Stimulated activated CD4-positive, alpha-beta T cell treated with anti-CD3 and anti-CD28 coated beads, TNF-alpha, amount 100 ng/mL, for 1 hour (primary cell): ENCODE data around the gene DOCK10.

ENCODE experiments used
- DNase-seq, 3 donors: peaks; one replicate each; pipeline ENCODE4 v3.0.0-alpha.2; 2020; ENCODE audit warnings: low read depth in 3 of 3, low spot score in 1 of 3

Gene DOCK10

GRCh38 chr2:224793946-224794345 is 248.3 kb downstream of the DOCK10 start:
- DNase-seq: no peak

DNA sequence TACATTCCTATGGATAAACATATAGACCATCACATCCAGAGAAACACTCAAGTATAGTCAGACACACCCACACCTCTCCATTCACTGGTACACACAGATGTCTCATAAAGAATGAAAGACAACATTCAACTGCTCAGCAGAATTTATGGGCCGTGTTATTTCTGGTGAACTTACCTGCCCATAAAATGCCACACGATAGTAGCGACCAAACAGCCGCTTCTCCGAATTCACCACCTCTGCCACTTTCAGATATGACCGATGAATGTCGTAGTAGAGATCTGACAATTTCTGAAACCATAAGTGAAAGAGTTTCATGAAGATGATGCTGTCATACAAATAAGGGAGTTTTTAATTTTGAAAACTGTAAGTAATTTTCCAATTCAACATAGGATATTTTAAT is 255.4 kb downstream of the DOCK10 start:
- DNase-seq: no peak

DNA sequence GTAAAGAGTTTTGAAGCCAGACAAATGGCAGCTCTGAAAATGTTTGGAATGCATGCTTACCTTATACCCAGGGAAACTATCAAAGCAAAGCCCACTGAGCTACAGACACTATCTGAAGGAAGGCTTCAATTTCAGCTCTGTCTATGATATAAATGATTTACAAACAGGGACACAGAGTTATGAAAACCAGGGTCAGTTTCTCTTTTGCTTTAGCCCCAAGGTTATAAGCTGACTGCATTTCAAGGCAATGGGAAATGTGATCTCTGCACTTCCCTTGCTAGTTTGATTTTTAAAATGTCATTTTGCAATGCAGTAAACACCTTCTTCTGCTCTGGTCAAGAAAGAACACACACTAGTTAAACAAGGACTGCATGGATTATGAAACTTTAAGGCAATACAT is 260.9 kb downstream of the DOCK10 start:
- DNase-seq: no peak

DNA sequence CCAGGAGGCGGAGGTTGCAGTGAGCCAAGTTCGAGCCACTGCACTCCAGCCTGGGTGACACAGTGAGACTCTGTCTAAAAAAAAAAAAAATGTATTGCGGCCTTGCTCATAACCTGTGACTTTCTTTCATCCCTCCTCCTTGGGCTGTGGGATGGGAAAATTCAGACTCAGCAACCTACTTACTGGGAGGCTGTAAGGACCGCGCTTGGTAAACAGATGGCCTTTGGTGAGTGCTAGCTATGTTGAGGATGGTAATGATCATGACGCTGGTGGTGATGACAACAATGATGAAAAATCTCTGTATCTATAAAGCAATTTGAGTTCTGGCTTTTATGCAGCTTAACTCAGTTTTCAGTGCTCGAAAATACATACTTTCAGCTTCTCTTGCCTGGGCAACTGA is 261.4 kb downstream of the DOCK10 start:
- no peak for DNase-seq

DNA sequence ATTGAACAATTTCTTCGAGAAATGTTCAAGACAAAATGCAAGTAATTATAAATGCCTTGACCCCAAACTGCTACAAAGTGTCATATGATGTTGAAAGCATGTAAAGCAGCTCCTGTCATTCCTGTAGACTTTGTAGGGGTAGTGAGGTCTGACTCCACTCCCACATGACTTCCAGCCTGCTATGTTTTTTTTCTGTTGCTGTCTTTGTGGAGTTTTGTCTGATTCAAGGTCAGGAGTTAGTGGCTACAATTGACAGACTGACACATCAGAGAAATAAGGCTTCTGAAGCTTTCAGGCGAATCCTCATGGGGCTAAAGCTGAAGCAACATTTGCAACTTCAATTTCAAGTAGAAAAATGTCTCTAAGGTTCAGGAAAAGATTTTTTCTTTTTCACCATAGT is 262.2 kb downstream of the DOCK10 start:
- DNase-seq: no peak

GRCh38 chr2:224778474-224778877 is 263.8 kb downstream of the DOCK10 start:
- peak; percentile 16 to 33 (median 21) for DNase-seq

GRCh38 chr2:224777559-224777930 is 264.7 kb downstream of the DOCK10 start:
- DNase-seq: no peak

- DNase-seq: no peak
These were observed 265.3 kb downstream of the DOCK10 start for GRCh38 chr2:224776795-224777558.

DNA sequence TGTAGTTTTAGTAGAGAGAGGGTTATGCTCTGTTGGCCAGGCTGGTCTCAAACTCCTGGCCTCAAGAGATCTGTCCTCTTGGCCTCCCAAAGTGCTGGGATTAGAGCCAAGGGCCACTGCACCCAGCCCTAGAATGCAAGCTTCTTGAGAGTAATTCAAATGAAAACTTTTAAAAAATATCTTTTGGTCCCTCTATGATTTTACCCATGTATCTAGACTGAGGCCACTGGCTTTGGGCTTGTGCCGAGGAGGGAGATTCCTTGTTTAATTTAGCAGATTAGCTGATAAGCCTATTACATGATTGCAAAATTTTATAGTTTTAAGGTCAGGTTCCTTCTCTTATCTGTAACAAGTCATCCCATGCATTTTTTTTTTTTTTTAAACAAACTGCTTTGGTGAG is 266.6 kb downstream of the DOCK10 start:
- DNase-seq: no peak

- no peak for DNase-seq
These were observed 267.5 kb downstream of the DOCK10 start for GRCh38 chr2:224774735-224775134.

DNA sequence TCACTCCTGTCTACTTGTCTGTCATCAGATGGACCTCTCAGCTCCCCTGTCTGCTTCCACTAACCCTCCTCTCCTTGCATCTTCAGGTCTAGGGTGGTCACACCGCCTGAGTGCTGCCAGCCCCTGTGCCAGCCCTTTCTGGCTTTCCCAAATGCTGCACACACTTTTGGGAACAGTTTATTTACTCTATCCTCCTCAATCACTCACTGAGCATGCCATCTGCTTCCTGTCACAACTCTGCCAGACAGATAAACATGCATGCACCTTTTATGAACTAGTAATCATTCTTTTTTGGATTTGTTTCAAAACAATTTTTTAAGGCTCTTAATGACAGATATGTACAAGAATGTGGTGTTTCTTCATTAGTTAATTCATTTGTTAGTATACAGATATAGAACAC is 269.8 kb downstream of the DOCK10 start:
- DNase-seq: no peak

DNA sequence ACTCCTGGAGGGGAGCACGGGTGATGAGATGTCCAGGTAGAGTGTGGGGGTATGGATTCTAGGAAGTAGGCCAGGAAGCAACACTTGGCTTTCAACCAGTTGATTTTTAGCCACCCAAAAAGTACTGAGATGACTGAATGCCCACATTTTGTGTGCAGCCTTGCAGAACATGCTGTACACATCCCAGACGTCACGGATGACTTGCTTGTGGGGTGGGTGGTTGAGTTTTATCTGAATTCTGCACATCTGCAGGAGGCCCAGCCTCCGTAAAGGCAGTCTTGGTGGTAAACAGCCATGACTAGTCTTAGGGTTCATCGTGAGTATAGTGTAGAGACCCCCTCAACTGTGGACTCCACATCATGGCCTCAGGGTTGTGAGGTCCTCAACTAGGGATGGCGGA is 272.8 kb downstream of the DOCK10 start:
- DNase-seq: no peak

GRCh38 chr2:224764565-224765236 is 277.6 kb downstream of the DOCK10 start:
- DNase-seq: no peak

- no peak for DNase-seq
These were observed 284.2 kb downstream of the DOCK10 start for GRCh38 chr2:224757934-224758548.

DNA sequence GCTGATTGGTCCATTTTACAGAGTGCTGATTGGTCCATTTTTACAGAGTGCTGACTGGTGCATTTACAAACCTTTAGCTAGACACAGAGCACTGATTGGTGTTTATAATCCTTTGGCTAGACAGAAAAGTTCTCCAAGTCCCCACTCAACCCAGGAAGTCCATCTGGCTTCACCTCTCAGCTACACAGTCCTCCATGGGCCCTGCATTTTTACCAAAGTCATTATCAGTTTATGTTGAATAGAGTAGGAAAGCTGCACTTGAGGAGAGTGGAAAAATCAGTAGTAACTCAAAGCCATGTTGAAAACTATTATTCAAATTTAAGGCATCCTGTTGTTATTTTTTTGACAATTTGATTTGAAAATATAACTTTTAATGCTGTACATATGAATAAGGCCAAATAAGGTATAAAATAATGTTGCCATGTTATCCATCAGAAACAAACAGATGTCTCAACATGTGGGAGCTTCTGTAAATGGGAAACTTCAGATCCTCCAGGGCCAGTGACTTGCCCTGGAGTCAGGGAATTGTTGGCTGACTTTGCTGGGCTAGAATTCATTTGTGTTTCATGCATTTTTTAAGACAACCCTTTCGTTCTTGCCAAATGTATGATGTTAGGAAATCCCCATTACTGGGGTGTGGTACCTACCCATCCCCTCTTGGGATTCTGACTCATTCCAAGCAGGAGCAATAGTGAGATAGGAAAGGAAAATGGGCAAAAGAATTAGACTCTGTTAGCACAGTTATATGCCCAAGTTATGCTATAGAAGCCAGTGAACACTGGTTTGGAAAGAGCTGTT is 288.3 kb downstream of the DOCK10 start:
- no peak for DNase-seq

- DNase-seq: no peak
These were observed 290.1 kb downstream of the DOCK10 start for GRCh38 chr2:224751996-224752698.

DNA sequence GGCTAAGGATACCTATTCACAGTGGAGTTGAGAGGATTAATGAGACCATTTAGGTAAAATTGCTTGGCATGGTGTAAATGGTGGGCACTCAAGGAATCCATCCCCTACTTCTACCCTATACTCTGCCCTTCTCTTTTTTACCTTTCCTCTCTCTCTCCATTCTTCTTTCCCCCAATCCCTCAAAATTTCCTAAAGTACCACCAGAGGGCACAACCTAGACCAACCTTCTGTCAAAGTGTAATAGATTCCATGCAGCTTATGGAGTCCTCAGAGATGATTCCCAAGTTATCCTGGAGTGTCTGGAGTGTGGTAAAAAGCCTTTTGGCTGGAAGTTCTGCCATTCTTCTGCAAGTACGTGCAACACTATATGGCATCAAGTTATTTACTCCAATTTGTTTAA is 293.1 kb downstream of the DOCK10 start:
- no peak for DNase-seq

DNA sequence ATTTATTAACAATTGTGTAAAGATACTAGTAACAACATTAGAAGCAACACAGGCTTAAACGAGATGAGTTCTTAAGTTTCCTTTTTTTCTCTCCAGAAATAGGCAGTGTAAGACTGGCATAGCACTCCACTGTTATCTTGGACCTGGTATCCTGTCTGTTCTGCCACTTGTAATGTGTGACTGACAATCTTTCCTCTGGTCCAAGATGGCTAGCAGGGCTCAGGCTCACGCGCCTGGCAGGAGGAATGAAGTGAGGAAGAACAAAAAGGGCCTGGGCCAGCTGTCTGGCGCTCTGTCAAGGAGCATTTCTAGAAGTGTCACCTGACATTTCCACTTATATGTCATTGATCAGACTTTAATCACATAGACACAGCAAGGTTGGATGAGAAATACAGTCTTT is 294.5 kb downstream of the DOCK10 start:
- no peak for DNase-seq

- no peak for DNase-seq
These were observed 306.0 kb downstream of the DOCK10 start for GRCh38 chr2:224736227-224736626.

DNA sequence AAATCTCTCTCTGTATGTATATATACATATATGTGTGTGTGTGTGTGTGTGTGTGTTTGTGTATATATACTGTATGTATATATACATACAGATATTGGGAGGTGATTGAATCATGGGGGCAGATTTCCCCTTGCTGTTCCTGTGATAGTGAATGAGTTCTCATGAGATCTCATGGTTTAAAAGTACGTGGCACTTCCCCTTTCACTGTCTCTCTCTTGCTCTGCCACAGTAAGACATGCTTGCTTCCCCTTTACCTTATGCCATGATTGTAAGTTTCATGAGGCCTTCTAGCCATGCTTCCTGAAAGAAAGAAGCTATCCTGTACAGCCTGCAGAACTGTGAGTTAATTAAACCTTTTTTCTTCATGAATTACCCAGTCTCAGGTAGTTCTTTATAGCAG is 307.3 kb downstream of the DOCK10 start:
- no peak for DNase-seq

DNA sequence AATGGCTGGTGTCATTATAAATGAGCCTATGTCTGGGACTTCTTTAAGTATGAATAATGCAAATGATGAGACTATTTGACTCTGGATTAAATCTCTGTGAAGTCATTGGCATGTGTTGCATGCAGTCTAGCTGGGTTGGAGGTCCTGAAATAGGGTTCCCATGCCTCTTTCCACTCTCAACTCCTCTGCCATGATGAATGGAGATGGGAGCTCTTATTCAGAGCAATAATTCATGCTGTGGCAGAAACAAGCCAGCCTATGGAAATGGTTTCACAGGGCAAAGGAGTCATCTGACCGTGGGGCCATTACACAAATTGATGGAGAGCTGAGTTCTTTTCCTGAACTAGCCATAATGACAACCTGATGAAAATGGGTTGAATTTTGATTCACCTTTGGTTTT is 310.6 kb downstream of the DOCK10 start:
- DNase-seq: no peak
